KBM-7 (cell line): ENCODE results near the gene ZBTB7B.
A peak's percentile ranks its signal among the peaks of the same experiment; 100 is the strongest.
"Not testable (repeated sequence)": the region's sequence is repeated elsewhere in the genome, so short reads cannot be mapped to it uniquely, and the experiment has no call there.

ENCODE experiments used
- DNase-seq: peaks from one replicate; pipeline ENCODE4 v3.0.0-alpha.2; 2015
- in situ Hi-C: fragments of 300-500 bp; cut with MboI; formaldehyde crosslinking; loops from 2 replicates; pipeline ENCODE4 v1.14.3; 2020; ENCODE audit warnings: low sequenced_read_pairs, low pct_unique_long_range_greater_than_20kb, mixed read lengths

The ZBTB7B gene

DNA sequence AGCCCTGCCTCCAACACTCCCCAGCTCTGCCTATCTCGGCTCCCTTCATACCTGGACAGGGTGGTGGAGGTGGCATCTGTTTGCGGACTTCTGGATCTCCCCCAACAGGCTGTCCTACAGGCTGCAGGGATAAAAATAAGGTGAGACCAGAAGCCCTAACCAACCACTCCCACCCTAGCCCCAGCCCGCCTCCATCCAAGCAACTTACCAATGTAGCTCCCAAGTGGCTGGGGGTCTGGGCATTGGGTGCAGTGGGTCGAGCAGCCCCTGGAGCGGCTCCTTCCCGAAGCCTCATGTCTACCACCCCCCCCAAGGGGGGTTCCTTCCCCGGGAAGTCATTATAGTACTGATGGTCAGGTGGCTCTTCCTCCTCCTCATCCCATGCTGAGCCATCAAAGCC lies 36.5 kb upstream of the ZBTB7B start:
- no peak for DNase-seq
- in situ Hi-C loops = no loop called here

DNA sequence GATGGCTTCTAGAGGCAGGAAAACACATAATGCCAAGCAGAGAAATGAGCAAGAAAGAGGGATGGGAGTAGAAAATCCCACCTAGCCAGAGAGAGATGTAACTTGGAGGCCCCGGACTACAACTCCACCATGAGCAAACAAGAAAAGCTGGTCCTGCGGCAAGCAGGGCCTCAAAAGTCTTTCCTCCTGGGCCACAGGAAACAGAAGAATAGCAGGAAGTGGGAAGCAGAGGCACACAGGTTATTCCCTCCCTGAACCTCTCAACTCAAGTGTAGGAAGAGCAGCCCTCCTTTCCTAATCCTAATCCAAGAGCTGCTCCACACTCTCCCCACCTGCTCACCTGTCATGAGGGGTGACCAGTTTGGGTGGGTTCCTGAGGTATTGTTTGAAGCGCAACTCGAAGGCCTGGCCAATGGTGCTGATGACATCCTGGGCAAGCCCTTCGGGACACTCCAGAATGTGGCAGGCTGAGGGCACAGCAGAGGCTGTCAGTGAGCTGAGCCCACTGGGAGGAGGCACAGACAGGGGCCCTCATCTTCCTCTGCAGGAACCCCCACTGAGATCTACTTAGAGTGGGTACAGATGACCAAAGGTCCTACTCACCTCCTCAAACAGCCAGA lies 35.2 kb upstream of the ZBTB7B start:
- in situ Hi-C loops = no loop called here
- DNase-seq = no peak

DNA sequence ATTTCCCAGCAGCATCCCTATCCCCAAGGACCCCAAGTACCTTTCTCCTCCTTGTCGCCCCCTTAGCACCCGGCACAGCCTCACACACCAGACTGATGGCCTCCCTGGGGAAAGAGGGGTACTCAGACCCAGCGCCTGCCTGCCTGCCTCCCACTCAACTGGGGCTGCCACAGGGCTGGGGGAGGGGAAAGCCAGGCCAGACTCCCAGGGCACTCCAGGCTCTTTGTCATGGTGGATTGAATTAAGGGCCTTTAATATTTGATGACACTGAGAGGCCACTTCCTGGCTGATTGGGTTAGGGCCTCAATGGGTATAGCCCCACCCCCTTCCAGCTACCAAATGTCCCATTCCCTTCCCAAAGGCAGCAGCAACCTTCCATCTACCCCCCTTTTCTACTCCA lies 33.9 kb upstream of the ZBTB7B start:
- DNase-seq = no peak

DNA sequence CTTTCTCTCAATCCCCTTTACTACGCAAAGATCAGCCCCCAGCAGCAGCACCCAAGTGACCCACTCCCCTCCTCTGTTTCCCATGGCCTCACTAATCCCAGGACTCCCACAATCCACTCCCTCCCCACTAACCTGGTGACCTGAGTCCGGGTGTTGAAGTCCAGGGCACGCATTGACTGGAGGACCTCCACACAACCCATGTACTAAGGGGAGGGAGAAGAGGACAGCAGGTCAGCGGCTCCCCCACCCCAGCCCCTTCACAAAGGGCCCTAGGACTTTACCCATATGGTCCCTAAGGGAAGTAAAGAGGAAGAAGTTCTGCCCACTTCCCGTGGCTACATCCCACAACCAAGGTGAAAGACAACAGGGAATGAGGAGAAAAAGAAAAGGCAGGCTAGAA lies 33.4 kb upstream of the ZBTB7B start:
- in situ Hi-C loops = no loop called here
- no peak for DNase-seq

More for the DNA sequence above, 33.9 kb upstream of the ZBTB7B start:
- in situ Hi-C loops = no loop called here

DNA sequence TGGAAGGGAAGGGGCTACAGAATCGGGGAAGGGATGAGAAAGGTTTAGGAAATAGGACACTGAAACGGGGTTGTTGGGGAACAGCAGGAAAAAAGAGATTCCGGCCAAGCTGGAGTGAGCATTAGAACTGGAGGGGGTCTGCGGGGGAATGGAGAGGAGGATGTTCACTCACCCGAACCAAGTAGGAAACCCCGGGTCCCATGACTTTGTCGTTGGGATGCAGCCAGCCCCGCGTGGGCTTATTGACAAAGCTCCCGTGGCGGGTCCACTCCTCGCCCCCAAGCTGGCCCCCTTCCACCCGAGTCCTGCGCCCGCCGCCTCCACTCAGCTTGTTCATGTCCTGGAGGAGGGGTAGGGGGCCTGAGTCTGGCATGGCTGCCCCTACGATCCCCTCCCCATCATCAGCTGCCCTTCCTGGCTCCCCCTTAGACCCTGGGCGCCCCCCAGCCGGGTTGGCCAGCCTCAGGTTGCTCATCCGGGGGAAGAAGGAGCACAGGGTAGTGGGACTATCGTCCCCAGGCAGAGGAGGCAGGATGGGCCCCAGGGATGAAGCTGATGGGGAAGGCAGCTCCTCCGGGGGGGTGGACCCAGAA lies 32.6 kb upstream of the ZBTB7B start:
- no peak for DNase-seq
- in situ Hi-C loops = no loop called here

DNA sequence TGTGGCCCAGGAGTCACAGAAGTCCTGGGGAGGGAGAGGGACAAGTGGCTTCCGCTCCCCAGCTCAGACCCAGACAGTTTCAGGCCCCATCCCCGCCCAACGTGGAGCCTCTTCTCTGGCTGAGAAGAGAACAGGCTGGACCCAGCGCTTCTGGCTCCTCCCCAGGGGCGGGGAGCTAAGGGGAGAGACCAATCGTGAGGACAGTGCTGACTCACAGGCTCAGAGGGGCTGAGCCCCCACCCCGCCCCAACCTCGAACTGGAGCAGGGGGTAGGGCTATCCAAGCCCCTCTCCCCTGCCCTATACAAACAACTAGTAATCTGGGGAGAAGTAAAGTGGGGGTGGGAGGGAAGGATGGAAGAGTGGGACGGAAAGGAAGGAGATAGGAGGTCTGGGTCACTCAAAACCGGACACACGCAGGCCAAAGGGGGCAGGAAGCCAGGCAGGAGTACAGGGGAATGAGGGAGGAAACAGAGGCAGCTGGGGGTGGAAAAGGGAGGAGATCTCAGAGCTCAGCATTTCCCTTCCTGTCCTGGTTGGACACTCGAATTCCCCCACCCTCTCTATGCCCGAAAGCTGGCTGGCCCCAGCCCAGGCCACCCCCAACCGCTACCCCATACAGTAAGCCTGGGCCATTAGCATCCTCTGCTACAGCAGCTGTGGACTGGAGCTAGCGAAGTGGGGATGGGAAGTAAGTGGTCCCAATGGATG lies 31.8 kb upstream of the ZBTB7B start, which contains the start of gene SHC1:
TSS of gene SHC1 (minus strand) at position 117 of the 710 bp plus-strand sequence. CDS start 221 bp downstream, outside the sequence.
- in situ Hi-C loops = no loop called here

DNA sequence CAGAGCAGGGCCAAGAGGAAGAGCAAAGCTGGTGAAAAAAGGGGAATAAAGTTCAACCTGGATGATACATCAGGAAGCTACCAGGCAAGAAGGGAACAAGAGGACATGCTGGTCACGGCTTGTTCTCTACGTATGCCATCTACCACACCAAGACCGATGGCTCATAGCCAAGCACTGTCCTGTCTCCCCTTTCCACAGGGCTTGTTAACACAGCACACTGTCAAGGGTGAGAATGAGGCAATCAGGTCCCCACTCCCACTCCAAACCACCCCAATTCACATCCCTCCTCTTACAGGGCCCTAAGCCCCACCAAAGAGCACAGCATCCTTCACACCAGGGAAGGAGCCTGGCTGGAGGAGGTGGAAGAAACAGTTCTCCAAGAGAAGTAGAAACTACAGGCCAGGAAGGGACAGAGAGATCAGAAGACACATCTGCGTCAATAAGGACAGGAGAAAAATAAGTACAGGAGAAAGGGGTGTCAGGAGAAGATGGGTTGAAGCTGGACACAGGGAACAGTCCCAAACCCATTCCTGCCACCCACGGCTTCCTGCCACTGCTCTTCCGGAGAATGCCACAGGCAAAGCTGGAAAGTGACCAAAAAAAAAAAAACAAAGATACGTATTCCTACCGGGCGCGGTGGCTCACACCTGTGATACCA lies 31.1 kb upstream of the ZBTB7B start:
- no peak for DNase-seq
- in situ Hi-C loops = no loop called here

More for the DNA sequence above, 31.8 kb upstream of the ZBTB7B start, which contains the start of gene SHC1:
- no peak for DNase-seq

DNA sequence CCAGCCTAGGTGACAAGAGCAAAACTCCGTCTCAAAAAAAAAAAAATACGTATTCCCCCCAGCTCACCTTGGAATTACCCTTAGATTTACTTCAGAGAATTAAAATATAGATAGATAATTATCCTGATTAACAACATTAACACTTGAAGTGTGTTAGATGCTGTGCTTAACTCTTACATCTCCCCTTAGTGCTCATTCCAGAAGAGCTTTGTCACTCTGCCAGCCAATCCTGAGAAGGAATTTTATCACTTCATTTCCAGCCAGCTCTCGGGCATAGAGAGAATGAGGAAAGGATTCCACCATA lies 30.4 kb upstream of the ZBTB7B start:
- DNase-seq = no peak
- in situ Hi-C loops = no loop called here

DNA sequence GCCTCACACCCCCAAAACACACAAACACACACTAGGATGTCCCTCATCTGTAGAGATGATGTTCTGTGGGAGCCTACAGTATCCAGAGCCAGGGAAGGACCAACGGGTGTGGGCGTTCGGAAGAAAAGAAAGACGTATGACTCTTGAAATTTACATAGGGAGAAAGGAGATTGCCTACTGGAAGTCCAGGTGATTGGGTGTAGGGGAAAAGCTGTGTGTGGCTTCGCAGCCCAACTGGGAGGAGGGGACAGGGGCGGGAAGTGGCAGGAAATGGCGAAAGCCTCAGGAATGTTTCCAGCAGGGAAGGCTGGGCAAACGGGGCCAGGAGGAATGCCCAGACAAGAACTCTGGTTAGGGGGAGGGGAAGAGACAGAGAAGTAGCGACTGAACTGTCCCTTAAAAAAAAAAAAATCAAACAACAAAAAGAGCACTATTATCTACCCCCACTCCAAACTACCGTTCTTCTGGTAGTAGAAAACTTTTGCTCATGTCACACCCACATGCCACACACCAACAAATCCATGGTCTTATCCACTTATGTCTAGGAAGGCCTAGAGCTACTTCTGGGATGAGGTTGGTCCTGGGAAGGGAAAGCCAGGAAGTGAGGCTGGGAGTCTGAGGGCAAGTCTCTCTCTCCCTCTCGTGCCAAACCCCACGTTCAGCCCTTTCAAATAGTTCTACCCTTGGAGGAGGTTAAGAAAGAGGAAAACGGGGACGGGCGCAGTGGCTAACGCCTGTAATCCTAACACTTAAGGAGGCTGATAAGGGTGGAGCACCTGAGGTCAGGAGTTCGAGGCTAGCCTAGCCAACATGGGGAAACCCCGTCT lies 29.9 kb upstream of the ZBTB7B start:
- DNase-seq = no peak
- in situ Hi-C loops = no loop called here

DNA sequence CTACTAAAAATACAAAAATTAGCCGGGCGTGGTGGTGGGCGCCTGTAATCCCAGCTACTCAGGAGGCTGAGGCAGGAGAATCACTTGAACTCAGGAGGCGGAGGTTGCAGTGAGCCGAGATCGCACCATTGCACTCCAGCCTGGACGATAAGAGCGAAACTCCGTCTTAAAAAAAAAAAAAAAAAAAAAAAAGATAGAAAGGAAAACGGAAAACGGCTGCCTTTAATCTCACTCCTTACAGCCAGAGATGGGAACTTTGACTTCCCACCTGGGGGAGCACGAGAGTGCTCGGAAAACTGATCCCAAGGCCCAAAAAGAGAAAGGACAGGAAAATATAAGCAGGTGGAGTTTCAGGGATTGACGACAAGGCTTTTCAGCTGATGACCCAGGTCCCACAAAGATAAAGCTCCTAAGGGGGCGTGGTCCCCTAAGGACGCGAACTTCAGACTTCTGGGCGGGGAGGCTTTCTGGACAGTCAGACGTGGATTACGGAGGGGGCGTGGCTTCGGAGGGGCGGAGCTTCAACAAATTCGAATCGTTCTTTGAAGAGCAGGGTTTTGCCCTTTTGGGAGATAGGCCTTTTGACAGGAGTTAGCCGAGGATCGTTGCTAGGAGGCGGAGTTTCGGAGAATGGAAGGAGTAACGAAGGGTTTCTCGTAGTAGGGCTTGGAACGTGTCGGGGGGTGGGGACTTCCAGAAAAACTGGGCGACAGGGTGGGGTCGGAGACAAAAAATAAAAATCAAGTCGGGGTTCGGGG lies 29.1 kb upstream of the ZBTB7B start:
- in situ Hi-C loops = no loop called here
- peak; percentile 93 for DNase-seq

DNA sequence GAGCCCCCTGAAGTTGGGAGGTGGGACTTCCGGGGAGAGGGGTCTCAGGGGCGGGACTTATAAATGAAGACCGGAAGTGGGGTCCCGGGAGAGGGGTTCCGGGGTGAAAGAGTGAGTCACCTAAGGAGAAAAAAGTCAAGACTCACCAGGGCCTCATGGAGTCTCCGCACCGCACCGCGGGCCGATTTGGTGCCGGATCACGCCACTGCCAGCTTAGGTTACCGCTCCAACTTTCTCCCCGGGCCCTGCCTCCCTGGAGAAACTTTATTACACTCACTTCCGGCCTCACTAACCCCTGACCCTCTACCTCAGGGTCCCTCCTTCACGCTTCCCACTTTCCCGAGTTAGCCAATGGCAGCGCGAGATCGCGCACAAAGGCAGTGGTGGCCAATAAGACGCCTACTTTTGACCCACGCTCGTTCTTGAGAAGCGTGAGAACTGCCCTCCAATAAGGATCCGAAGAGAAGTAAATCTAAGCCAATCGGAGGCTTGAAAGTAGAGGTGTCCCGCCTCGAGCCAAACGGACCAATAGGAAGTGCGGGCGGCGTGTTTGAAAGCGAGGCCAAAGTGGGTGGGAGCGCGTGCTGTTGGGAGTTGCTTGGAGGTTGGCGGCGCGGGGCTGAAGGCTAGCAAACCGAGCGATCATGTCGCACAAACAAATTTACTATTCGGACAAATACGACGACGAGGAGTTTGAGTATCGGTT lies 28.3 kb upstream of the ZBTB7B start, which contains the start of gene CKS1B:
TSS of gene CKS1B (plus strand) at position 580 of the 706 bp plus-strand sequence. CDS start at position 645, 65 bp downstream.
- peak; percentile 99 for DNase-seq
- in situ Hi-C loops = no loop called here

DNA sequence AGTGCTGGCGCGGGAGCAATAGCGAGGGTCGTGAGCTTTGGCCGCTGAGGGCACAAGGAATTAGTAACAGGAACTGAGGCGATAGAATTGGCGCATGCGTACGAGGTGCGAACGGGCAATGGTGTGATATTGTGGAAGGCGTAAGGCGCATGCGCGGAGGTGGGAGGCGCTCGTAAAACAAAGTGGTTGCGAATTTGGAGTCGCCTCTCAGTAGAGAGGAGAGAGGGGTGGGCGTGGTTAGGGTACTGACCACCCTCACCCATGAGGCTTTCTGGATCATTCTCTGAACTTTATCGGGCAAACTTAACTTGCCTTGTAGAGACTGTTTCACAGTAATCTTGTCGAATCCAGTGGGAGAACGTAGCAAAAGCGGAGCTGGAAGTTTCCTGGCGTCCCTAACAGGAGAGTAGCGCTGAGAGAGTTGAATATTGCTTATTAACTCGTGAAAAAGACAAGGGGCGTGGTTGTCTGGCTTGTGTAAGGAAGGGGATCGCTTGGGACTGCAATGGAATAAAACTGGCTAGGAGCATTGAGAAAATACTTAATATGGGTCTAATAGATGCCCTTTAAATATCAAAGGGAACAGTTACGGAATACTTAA lies 27.7 kb upstream of the ZBTB7B start:
- in situ Hi-C loops = no loop called here
- DNase-seq = peak; percentile 97

DNA sequence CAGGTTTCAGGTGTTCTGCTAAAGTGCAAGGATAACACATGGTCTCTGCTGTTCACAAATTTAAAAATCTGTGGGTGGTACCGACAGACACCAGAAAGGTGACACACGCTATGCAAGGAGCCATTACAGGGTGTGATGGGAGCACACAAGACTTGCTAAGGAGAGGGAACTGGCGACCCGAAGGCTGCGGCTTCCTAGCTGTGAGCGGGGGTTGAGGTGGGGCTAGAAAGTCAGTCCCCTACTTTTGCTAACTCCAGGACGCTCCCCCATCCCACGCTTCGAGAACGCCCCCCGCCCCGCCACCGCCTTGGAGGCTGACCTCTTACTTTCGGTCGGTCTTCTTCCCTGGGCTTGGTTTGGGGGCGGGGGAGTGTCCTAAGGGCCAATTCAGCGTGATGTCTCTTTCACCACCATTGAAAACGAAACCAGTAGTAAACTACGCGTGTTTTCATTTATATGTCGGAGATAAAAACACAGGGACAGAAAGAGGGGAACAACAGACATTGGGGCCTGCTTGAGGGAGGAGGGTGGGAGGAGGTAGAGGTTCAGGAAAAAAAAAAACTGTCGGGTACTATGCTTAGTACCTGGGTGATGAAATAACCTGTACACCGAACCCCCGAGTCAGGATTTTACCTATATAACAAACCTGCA lies 27.1 kb upstream of the ZBTB7B start:
- in situ Hi-C loops = no loop called here
- no peak for DNase-seq

DNA sequence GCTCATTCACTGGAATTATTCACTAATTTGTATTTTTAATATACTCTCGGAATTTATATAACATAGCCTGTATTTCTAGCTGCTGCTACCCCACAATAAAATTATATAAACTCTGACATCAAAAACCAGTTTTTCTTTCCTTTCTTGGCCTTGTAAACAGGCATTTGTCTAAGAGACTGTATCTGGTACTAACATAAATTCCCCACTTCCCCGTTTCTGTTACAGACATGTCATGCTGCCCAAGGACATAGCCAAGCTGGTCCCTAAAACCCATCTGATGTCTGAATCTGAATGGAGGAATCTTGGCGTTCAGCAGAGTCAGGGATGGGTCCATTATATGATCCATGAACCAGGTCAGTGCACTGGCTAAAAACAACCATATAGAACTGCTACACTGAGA lies 24.8 kb upstream of the ZBTB7B start:
- in situ Hi-C loops, DNase-seq: not testable (repeated sequence)

DNA sequence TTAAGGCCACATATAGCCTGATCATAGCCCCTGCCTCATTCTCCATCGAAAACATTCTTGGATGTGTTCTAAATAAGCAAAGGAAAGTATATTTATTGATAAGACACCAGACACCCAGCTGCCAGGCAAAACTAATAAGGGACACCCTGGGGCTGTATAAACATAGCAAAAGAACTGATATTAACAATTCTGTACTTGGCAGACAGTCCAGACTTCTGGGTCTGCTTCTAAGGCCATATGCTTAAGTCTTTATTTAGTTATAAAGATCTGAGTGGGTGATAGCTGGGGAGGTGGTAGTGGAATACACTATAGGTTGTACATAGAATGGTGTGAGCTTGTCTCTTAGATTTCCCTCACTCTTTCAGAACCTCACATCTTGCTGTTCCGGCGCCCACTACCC lies 24.2 kb upstream of the ZBTB7B start:
- DNase-seq = no peak
- in situ Hi-C loops = no loop called here

DNA sequence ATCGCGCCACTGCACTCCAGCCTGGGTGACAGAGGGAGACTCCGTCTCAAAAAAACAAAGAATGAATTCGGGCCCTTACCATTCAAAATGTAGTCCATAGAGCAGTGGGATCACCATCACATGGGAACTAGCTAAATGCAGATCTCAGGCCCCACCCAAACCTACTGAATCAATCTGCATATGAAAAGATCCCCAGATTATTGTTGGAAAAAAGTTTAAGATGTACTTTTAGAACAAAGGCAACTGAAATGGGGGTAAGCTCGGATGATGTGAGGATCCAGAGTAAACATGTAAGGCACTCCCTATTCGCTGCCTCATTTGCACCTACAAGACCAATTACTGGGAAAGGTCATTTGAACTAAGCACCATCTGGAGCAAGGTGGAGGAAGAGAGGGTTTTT lies 20.3 kb upstream of the ZBTB7B start:
- DNase-seq = no peak

More for the DNA sequence above, 20.3 kb upstream of the ZBTB7B start:
- in situ Hi-C loops = no loop called here
